ENCODE measurements around the gene UCP1.

Gene UCP1

GRCh38 chr4:140581078-140581477 lies 12.3 kb upstream of the UCP1 start:
- Histone ChIP-seq H3K4me1 (ENCODE audit: low read depth, poor library complexity, severe bottlenecking) (no peaks in the 10 kb centered on the region), H3K79me2 (ENCODE audit: insufficient read depth, low read depth) (no peaks in the 10 kb centered on the region), H3K27ac (no peak overlapping the region), H4K20me1 (ENCODE audit: insufficient read depth) (no peaks in the 10 kb centered on the region), H3K9ac (no peak overlapping the region), H3K4me2 (no peak overlapping the region), H3K27me3 (ENCODE audit: insufficient read depth, low read depth) (no peaks in the 10 kb centered on the region), H2AFZ (ENCODE audit: low read depth) (no peak overlapping the region), H3K4me3 (IDR thresholded peaks at IDR 0.05; ENCODE audit: insufficient read depth, low read depth, low read length) (no peak overlapping the region), H3K36me3 (ENCODE audit: insufficient read depth) (no peaks in the 10 kb centered on the region)
- TF ChIP-seq, protein P1, sequence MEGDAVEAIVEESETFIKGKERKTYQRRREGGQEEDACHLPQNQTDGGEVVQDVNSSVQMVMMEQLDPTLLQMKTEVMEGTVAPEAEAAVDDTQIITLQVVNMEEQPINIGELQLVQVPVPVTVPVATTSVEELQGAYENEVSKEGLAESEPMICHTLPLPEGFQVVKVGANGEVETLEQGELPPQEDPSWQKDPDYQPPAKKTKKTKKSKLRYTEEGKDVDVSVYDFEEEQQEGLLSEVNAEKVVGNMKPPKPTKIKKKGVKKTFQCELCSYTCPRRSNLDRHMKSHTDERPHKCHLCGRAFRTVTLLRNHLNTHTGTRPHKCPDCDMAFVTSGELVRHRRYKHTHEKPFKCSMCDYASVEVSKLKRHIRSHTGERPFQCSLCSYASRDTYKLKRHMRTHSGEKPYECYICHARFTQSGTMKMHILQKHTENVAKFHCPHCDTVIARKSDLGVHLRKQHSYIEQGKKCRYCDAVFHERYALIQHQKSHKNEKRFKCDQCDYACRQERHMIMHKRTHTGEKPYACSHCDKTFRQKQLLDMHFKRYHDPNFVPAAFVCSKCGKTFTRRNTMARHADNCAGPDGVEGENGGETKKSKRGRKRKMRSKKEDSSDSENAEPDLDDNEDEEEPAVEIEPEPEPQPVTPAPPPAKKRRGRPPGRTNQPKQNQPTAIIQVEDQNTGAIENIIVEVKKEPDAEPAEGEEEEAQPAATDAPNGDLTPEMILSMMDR (conservative IDR thresholded peaks at IDR 0.05; ENCODE audit: low read depth, low read length) = no peak

GRCh38 chr4:140579278-140579677 lies 10.5 kb upstream of the UCP1 start:
- TF ChIP-seq, protein P1 (conservative IDR thresholded peaks at IDR 0.05; ENCODE audit: low read depth, low read length) = no peak
- no peaks in the 10 kb centered on the region for H3K4me1 ChIP-seq (ENCODE audit: low read depth, poor library complexity, severe bottlenecking)
- no peak overlapping the region for H3K27ac ChIP-seq
- H3K9ac ChIP-seq = no peak overlapping the region
- H2AFZ ChIP-seq (ENCODE audit: low read depth) = no peak overlapping the region
- H3K4me3 ChIP-seq (IDR thresholded peaks at IDR 0.05; ENCODE audit: insufficient read depth, low read depth, low read length) = no peak overlapping the region
- no peaks in the 10 kb centered on the region for H3K27me3 ChIP-seq (ENCODE audit: insufficient read depth, low read depth)
- no peaks in the 10 kb centered on the region for H3K79me2 ChIP-seq (ENCODE audit: insufficient read depth, low read depth)
- H3K4me2 ChIP-seq = no peak overlapping the region
- H4K20me1 ChIP-seq (ENCODE audit: insufficient read depth) = no peaks in the 10 kb centered on the region
- no peaks in the 10 kb centered on the region for H3K36me3 ChIP-seq (ENCODE audit: insufficient read depth)

DNA sequence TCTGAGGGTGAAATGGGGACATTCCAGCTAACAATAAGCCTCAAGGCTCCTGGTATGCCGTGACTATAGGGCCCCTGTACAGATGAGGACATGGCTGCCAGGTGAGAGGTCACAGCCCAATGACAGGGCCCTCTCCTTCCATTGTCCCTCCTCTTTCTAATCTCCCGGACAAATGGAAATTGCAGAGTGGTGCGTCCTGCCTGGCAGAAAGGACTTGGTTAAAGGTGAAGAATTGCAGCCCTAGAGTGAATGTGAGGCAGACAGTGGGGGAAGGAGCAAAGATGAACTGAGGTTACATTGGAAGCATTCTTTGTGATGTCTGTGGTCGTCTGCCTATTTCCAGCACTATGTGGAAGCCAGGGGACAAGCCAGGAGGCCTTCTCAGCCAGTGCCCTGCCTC lies 6.7 kb upstream of the UCP1 start:
- H3K27ac ChIP-seq = no peak overlapping the region
- no peak overlapping the region for H3K4me2 ChIP-seq
- H3K9ac ChIP-seq = no peak overlapping the region
- H4K20me1 ChIP-seq (ENCODE audit: insufficient read depth) = no peaks in the 10 kb centered on the region
- no peaks in the 10 kb centered on the region for H3K27me3 ChIP-seq (ENCODE audit: insufficient read depth, low read depth)
- no peaks in the 10 kb centered on the region for H3K79me2 ChIP-seq (ENCODE audit: insufficient read depth, low read depth)
- no peak overlapping the region for H2AFZ ChIP-seq (ENCODE audit: low read depth)
- no peak overlapping the region for H3K4me3 ChIP-seq (IDR thresholded peaks at IDR 0.05; ENCODE audit: insufficient read depth, low read depth, low read length)
- H3K4me1 ChIP-seq (ENCODE audit: low read depth, poor library complexity, severe bottlenecking) = no peaks in the 10 kb centered on the region
- no peaks in the 10 kb centered on the region for H3K36me3 ChIP-seq (ENCODE audit: insufficient read depth)
- TF ChIP-seq, protein P1 (conservative IDR thresholded peaks at IDR 0.05; ENCODE audit: low read depth, low read length) = no peak

- Histone ChIP-seq H3K4me1 (ENCODE audit: low read depth, poor library complexity, severe bottlenecking) (no peaks in the 10 kb centered on the region), H3K36me3 (ENCODE audit: insufficient read depth) (no peaks in the 10 kb centered on the region), H3K4me3 (IDR thresholded peaks at IDR 0.05; ENCODE audit: insufficient read depth, low read depth, low read length) (no peak overlapping the region), H3K27ac (no peak overlapping the region), H2AFZ (ENCODE audit: low read depth) (no peak overlapping the region), H3K79me2 (ENCODE audit: insufficient read depth, low read depth) (no peaks in the 10 kb centered on the region), H3K4me2 (no peak overlapping the region), H3K9ac (no peak overlapping the region), H3K27me3 (ENCODE audit: insufficient read depth, low read depth) (no peaks in the 10 kb centered on the region), H4K20me1 (ENCODE audit: insufficient read depth) (no peaks in the 10 kb centered on the region)
- TF ChIP-seq, protein P1 (conservative IDR thresholded peaks at IDR 0.05; ENCODE audit: low read depth, low read length) = no peak
Observed at GRCh38 chr4:140571620-140572019, 2.9 kb upstream of the UCP1 start.

- H3K4me2 ChIP-seq = no peak overlapping the region
- no peaks in the 10 kb centered on the region for H3K4me1 ChIP-seq (ENCODE audit: low read depth, poor library complexity, severe bottlenecking)
- no peaks in the 10 kb centered on the region for H3K79me2 ChIP-seq (ENCODE audit: insufficient read depth, low read depth)
- H2AFZ ChIP-seq (ENCODE audit: low read depth) = no peak overlapping the region
- TF ChIP-seq, protein P1 (conservative IDR thresholded peaks at IDR 0.05; ENCODE audit: low read depth, low read length) = no peak
- no peaks in the 10 kb centered on the region for H4K20me1 ChIP-seq (ENCODE audit: insufficient read depth)
- H3K36me3 ChIP-seq (ENCODE audit: insufficient read depth) = no peaks in the 10 kb centered on the region
- H3K4me3 ChIP-seq (IDR thresholded peaks at IDR 0.05; ENCODE audit: insufficient read depth, low read depth, low read length) = no peak overlapping the region
- no peak overlapping the region for H3K27ac ChIP-seq
- H3K27me3 ChIP-seq (ENCODE audit: insufficient read depth, low read depth) = no peaks in the 10 kb centered on the region
- no peak overlapping the region for H3K9ac ChIP-seq
Observed at GRCh38 chr4:140569307-140569638, 512 bp upstream of the UCP1 start.

Data from KMS-11 (cell line).